Endothelial cell of umbilical vein (primary cell): ENCODE measurements around the gene FBXO10. TPM values are rescaled to one million over a fixed set of nuclear protein-coding genes. Genes with fewer than 3 reads are reported as not detected.
A peak's percentile ranks its signal among the peaks of the same experiment; 100 is the strongest.

Experiments
- BruUV-seq: library from RNA; stranded (reverse); fragments of 400-500 nt; replicated peaks from 2 replicates; lab custom pipeline; 2021; lab: Mats Ljungman, UMichigan
- CTCF ChIA-PET: fragments of 300-600, 350-600 bp; sonication (Branson Sonifier 250); formaldehyde crosslinking; loops from one replicate; lab custom pipeline; 2021; ENCODE audit warnings: antibody characterized with exemption, inconsistent platforms; lab: Charles Lee
- POLR2A ChIA-PET: fragments of 300-600, 350-600 bp; sonication (Branson Sonifier 250); formaldehyde crosslinking; loops from one replicate; lab custom pipeline; 2021; ENCODE audit warnings: antibody characterized with exemption, inconsistent platforms; lab: Charles Lee
- DNase-seq: peaks from one replicate; pipeline ENCODE4 v3.0.0-alpha.2; 2011; ENCODE audit warnings: low read depth, low spot score
- FAIRE-seq: peaks from 2 replicates; lab custom pipeline; 2011; peaks lifted over from hg19 to GRCh38; lab: Jason Lieb, UNC
- H2AFZ ChIP-seq: 2 replicates; pipeline ENCODE4 v1.6.0; 2012; ENCODE audit warnings: low read depth, low read length, control low read depth, inconsistent platforms
- H3K27ac ChIP-seq: 2 replicates; pipeline ENCODE4 v1.5.1; 2011; ENCODE audit warnings: low read depth, mild to moderate bottlenecking, control low read depth, low read length, moderate library complexity; ENCODE audit not compliant: insufficient read depth
- H3K27me3 ChIP-seq, 2 experiments: 2 replicates each; pipeline versions ENCODE4 v1.6.0 to v1.6.1; 2011; ENCODE audit warnings: low read length in 2 of 2, mixed read lengths in 1 of 2; ENCODE audit not compliant: control insufficient read depth in 2 of 2, insufficient read depth in 2 of 2
- H3K36me3 ChIP-seq, 2 experiments: 2 replicates in 1 of 2; 3 replicates in 1 of 2; pipeline ENCODE4 v1.5.1; 2011; ENCODE audit warnings: low read length in 2 of 2, mild to moderate bottlenecking in 1 of 2, moderate library complexity in 1 of 2; ENCODE audit not compliant: control insufficient read depth in 2 of 2, insufficient read depth in 2 of 2; ENCODE audit errors: extremely low read depth in 1 of 2
- H3K4me1 ChIP-seq: 3 replicates; pipeline ENCODE4 v1.5.1; 2011; ENCODE audit warnings: mild to moderate bottlenecking, low read length; ENCODE audit not compliant: control insufficient read depth, insufficient read depth; ENCODE audit errors: extremely low read depth
- H3K4me2 ChIP-seq: 2 replicates; pipeline ENCODE4 v1.6.1; 2011; ENCODE audit warnings: low read length, control low read depth, mixed read lengths; ENCODE audit not compliant: insufficient read depth
- H3K4me3 ChIP-seq, 3 experiments: fragments of 200-600 bp in 1 of 3; sonication (generic), shearing (Covaris generic) in 1 of 3; replicated peaks in 1 of 3; 2 replicates each; pipeline ENCODE4 v1.5.1; 2011 to 2016; ENCODE audit warnings: control low read depth in 3 of 3, low read length in 3 of 3, mild to moderate bottlenecking in 2 of 3, inconsistent platforms in 1 of 3, low read depth in 1 of 3, moderate library complexity in 1 of 3; ENCODE audit not compliant: insufficient read depth in 1 of 3
- H3K79me2 ChIP-seq: 2 replicates; pipeline ENCODE4 v1.6.0; 2012; ENCODE audit warnings: low read length, inconsistent platforms; ENCODE audit not compliant: control insufficient read depth, insufficient read depth
- H3K9ac ChIP-seq: replicated peaks from 2 replicates; pipeline ENCODE3; 2011; ENCODE audit warnings: low read length, control low read depth; ENCODE audit not compliant: insufficient read depth; ENCODE audit errors: extremely low read depth
- H3K9me1 ChIP-seq: replicated peaks from 3 replicates; pipeline ENCODE4 v1.6.0; 2011; ENCODE audit warnings: mild to moderate bottlenecking, low read length; ENCODE audit not compliant: control insufficient read depth, insufficient read depth; ENCODE audit errors: extremely low read depth
- H3K9me3 ChIP-seq: replicated peaks from 2 replicates; pipeline ENCODE4 v1.5.1; 2012; ENCODE audit warnings: low read length, inconsistent platforms; ENCODE audit not compliant: control insufficient read depth, insufficient read depth
- H4K20me1 ChIP-seq: replicated peaks from 2 replicates; pipeline ENCODE3; 2011; ENCODE audit warnings: mild to moderate bottlenecking, low read length; ENCODE audit not compliant: control insufficient read depth, insufficient read depth; ENCODE audit errors: extremely low read depth
- POLR2AphosphoS5 ChIP-seq: IDR thresholded peaks from 2 replicates; pipeline ENCODE4 v1.6.1; 2012; ENCODE audit warnings: low read depth, mild to moderate bottlenecking, control low read depth, low read length, moderate library complexity; ENCODE audit not compliant: insufficient read depth
- dilution Hi-C: fragments of 300-500 bp; cut with MboI; formaldehyde crosslinking; loops from one replicate; pipeline ENCODE4 v1.15.0; 2019; ENCODE audit warnings: low sequenced_read_pairs; ENCODE audit not compliant: extremely low pct_ligation_motif_present
- intact Hi-C: fragments of 100-400 bp; cut with micrococcal nuclease; formaldehyde crosslinking; loops from one replicate; pipeline ENCODE4 v1.10.0; 2022
- polyA plus RNA-seq, 4 experiments: library from polyadenylated mRNA; depleted of rRNA in 3 of 4; stranded (reverse) in 3 of 4; unstranded in 1 of 4; fragments of >200 nt; gene quantifications; 2 replicates each; pipeline versions ENCODE4 v1.2.1 to v1.2.3, GENCODE V29; 2011 to 2012; ENCODE audit warnings: missing spikeins in 1 of 4
- total RNA-seq: library from RNA; stranded (reverse); gene quantifications from 2 replicates; pipeline ENCODE4 v1.2.3, GENCODE V29; 2021
- TF ChIP-seq, protein P1 (sequence below), 2 donors: IDR thresholded peaks; 1 replicate in 1 of 2; 2 replicates in 1 of 2; pipeline ENCODE4 v1.5.1; 2011; ENCODE audit warnings: low read length in 2 of 2, mild to moderate bottlenecking in 2 of 2, moderate library complexity in 2 of 2, control low read depth in 1 of 2, inconsistent platforms in 1 of 2, low read depth in 1 of 2; ENCODE audit not compliant: insufficient read depth in 1 of 2; ENCODE audit errors: extremely low read depth in 1 of 2

FBXO10 gene
- total and polyA plus RNA-seq, 2 donors (not counting 3 experiments of a cell fraction or from before 2014, with no cell fraction given) = 11.8 to 14.4 TPM

DNA sequence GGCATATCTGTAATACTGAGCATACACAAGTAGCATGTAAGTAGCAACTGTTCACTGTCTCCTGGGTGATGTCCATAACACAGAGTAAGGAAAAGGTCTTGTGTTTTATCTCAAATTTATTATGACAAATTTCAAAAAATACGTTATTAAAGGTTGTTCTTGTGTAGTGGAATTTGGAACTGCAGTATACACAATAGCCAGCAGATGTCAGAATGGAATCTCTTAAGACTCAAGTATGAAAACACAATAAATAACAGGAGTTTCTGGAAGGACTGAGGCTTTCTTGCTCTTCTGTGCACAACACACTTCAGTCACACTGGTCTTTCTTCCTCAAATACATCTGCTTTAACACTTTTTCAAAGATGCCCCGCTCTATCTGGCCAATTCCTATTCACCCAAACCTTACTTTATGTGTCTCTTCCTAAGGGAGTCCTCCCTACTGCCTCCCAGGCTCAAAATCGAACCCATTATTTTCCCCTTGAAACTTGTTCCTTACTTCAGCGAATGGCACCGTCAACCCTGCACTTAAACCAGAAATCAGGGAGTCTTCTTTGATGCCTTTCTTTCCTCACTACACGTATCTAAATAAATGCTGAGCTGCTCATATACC is 6.5 kb upstream of the FBXO10 start:
- no peak overlapping the region for H3K9ac ChIP-seq

More for the DNA sequence above, 6.5 kb upstream of the FBXO10 start:
- H3K27me3 ChIP-seq = no peaks in the 10 kb centered on the region
- ChIA-PET CTCF (interaction anchor here (1.4 kb wide), 2 partner anchors 10 to 101 kb away, joined by 5 to 6 read pairs; partner anchors contain the start of gene TOMM5), POLR2A (interaction anchor here (0.6 kb wide), 1 partner anchor 16 kb away, joined by 3 read pairs; no protein-coding TSS in a partner anchor)
- H3K79me2 ChIP-seq = peaks cover 50% of the 10 kb centered on the region
- H3K4me1 ChIP-seq = no peaks in the 10 kb centered on the region
- H3K36me3 ChIP-seq = peaks cover 10 to 24% of the 10 kb centered on the region in 2 experiments
- no peak overlapping the region for H3K4me2 ChIP-seq
- no TSS peak for BruUV-seq
- H3K9me1 ChIP-seq = no peaks in the 10 kb centered on the region
- no peak overlapping the region for H3K4me3 ChIP-seq
- dilution Hi-C loops (no loop called here), intact Hi-C loops (loop anchor here (2.0 to 10.0 kb wide), 3 partner anchors 100 to 202 kb away; partner anchors contain the start of genes EXOSC3 and TRMT10B)
- no peak overlapping the region for H2AFZ ChIP-seq
- FAIRE-seq (peak; percentile 68), DNase-seq (peak; percentile 75)
- no peak overlapping the region for H3K27ac ChIP-seq
- no peaks in the 10 kb centered on the region for H3K9me3 ChIP-seq
- TF ChIP-seq, protein P1, sequence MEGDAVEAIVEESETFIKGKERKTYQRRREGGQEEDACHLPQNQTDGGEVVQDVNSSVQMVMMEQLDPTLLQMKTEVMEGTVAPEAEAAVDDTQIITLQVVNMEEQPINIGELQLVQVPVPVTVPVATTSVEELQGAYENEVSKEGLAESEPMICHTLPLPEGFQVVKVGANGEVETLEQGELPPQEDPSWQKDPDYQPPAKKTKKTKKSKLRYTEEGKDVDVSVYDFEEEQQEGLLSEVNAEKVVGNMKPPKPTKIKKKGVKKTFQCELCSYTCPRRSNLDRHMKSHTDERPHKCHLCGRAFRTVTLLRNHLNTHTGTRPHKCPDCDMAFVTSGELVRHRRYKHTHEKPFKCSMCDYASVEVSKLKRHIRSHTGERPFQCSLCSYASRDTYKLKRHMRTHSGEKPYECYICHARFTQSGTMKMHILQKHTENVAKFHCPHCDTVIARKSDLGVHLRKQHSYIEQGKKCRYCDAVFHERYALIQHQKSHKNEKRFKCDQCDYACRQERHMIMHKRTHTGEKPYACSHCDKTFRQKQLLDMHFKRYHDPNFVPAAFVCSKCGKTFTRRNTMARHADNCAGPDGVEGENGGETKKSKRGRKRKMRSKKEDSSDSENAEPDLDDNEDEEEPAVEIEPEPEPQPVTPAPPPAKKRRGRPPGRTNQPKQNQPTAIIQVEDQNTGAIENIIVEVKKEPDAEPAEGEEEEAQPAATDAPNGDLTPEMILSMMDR (IDR thresholded peaks at IDR 0.05; ENCODE audit: extremely low read depth in 1 of 2, insufficient read depth in 1 of 2, low read depth in 1 of 2, low read length in 2 of 2) = peak; percentile 36 to 46
- no peak for TF ChIP-seq POLR2AphosphoS5
- no peaks in the 10 kb centered on the region for H4K20me1 ChIP-seq
